ENCODE measurements around the gene RTCA.

DNA sequence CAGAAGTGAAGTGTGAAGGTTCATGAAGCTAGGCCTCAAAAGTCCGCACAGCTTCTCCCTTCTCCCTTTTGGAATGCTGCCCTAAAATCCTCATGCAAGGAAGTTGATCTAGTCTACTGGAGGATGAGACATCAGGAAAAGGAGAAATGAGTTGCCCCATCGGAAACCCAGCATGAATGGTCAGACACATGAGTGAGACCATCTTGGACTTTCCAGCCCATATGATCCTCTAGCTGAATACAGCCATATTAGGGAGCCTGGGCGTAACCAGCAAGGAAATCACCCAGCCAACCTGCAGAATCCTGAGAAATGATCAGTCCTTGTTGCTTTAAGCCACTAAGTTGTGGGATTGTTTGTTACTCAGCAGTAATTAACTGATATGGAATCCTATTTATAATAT lies 28.9 kb upstream of the RTCA start:
- TF ChIP-seq, protein P1, sequence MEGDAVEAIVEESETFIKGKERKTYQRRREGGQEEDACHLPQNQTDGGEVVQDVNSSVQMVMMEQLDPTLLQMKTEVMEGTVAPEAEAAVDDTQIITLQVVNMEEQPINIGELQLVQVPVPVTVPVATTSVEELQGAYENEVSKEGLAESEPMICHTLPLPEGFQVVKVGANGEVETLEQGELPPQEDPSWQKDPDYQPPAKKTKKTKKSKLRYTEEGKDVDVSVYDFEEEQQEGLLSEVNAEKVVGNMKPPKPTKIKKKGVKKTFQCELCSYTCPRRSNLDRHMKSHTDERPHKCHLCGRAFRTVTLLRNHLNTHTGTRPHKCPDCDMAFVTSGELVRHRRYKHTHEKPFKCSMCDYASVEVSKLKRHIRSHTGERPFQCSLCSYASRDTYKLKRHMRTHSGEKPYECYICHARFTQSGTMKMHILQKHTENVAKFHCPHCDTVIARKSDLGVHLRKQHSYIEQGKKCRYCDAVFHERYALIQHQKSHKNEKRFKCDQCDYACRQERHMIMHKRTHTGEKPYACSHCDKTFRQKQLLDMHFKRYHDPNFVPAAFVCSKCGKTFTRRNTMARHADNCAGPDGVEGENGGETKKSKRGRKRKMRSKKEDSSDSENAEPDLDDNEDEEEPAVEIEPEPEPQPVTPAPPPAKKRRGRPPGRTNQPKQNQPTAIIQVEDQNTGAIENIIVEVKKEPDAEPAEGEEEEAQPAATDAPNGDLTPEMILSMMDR (IDR thresholded peaks at IDR 0.05; ENCODE audit: borderline replicate concordance, extremely low read depth, low read length, poor library complexity, severe bottlenecking): no peak
- TF ChIP-seq EZH2 (IDR thresholded peaks at IDR 0.05; ENCODE audit: borderline replicate concordance, low read depth, low read length, severe bottlenecking): no peak
